Fibroblast of the aortic adventitia (primary cell): ENCODE results near the gene E2F6. TPM values are rescaled to one million over a fixed set of nuclear protein-coding genes. Genes with fewer than 3 reads are reported as not detected.

ENCODE experiments used
- DNase-seq: peaks from one replicate; pipeline ENCODE4 v3.0.0-alpha.2; 2010; ENCODE audit warnings: low read depth
- H3K4me3 ChIP-seq: 2 replicates; pipeline ENCODE4 v1.5.1; 2011; ENCODE audit warnings: low read depth, mild to moderate bottlenecking, control low read depth, low read length, moderate library complexity
- CTCF ChIP-seq: IDR thresholded peaks from 2 replicates; pipeline ENCODE4 v1.5.1; 2011; ENCODE audit warnings: mild to moderate bottlenecking, low read length, control low read depth, inconsistent platforms; ENCODE audit not compliant: insufficient read depth
- total RNA-seq: library from RNA; depleted of rRNA; stranded (reverse); fragments of >200 nt; gene quantifications from 2 replicates; pipeline ENCODE4 v1.2.3, GENCODE V29; 2012; ENCODE audit warnings: low replicate concordance

Gene E2F6
- total RNA-seq, 1 donor = 11.3 TPM

GRCh38 chr2:11459816-11460215, 6.1 kb downstream of the E2F6 start:
- no peak overlapping the region for H3K4me3 ChIP-seq
- TF ChIP-seq CTCF = no peak
- DNase-seq = no peak

- no peak for DNase-seq
- no peak overlapping the region for H3K4me3 ChIP-seq
- no peak for TF ChIP-seq CTCF
Observed at GRCh38 chr2:11458753-11459152, 7.2 kb downstream of the E2F6 start.

- no peak overlapping the region for H3K4me3 ChIP-seq
- no peak for DNase-seq
- no peak for TF ChIP-seq CTCF
Observed at GRCh38 chr2:11457935-11458334, 8.0 kb downstream of the E2F6 start.

- DNase-seq = no peak
- TF ChIP-seq CTCF = no peak
- H3K4me3 ChIP-seq = no peak overlapping the region
Observed at GRCh38 chr2:11456251-11456650, 9.7 kb downstream of the E2F6 start.

- no peak for DNase-seq
- H3K4me3 ChIP-seq = no peak overlapping the region
- TF ChIP-seq CTCF = no peak
Observed at GRCh38 chr2:11454824-11455223, 11.1 kb downstream of the E2F6 start.

GRCh38 chr2:11450791-11451190, 15.2 kb downstream of the E2F6 start:
- no peak for DNase-seq
- H3K4me3 ChIP-seq = no peak overlapping the region
- TF ChIP-seq CTCF = no peak

GRCh38 chr2:11446733-11447248, 19.2 kb downstream of the E2F6 start:
- DNase-seq = peak; percentile 71
- no peak overlapping the region for H3K4me3 ChIP-seq
- peak; percentile 77 for TF ChIP-seq CTCF
